GM12892 (cell line): ENCODE measurements around the gene NBR1.
"Not testable (repeated sequence)": the region's sequence is repeated elsewhere in the genome, so short reads cannot be mapped to it uniquely, and the experiment has no call there.

ENCODE experiments used
- POLR2A ChIP-seq: IDR thresholded peaks from 2 replicates; pipeline ENCODE4 v1.6.1; 2011; ENCODE audit warnings: low read depth, low read length, control low read depth
- TAF1 ChIP-seq: IDR thresholded peaks from 2 replicates; pipeline ENCODE4 v1.6.1; 2011; ENCODE audit warnings: low read depth, mild to moderate bottlenecking, control low read depth, low read length, borderline replicate concordance

- TF ChIP-seq TAF1, POLR2A: not testable (repeated sequence)
Observed at GRCh38 chr17:43240596-43241352, 69.8 kb downstream of the NBR1 start.
